Karpas-422 (cell line): ENCODE results near the gene PAXX. TPM values are rescaled to one million over a fixed set of nuclear protein-coding genes. Genes with fewer than 3 reads are reported as not detected.

Source experiments
- DNase-seq: peaks from one replicate; pipeline ENCODE4 v3.0.0-alpha.2; 2015
- H2AFZ ChIP-seq: fragments of 200-600 bp; sonication (generic); 2 replicates; pipeline ENCODE4 v1.6.1; 2014; ENCODE audit warnings: antibody characterized with exemption, low read length, mixed read lengths
- H3K27ac ChIP-seq: fragments of 200-600 bp; sonication (generic); 2 replicates; pipeline ENCODE4 v1.5.1; 2014; ENCODE audit warnings: mild to moderate bottlenecking, low read length, moderate library complexity
- H3K27me3 ChIP-seq: fragments of 200-600 bp; sonication (generic); 2 replicates; pipeline ENCODE4 v1.6.1; 2014; ENCODE audit warnings: low read length, mixed read lengths
- H3K36me3 ChIP-seq: fragments of 200-600 bp; sonication (generic); 2 replicates; pipeline ENCODE4 v1.6.1; 2014; ENCODE audit warnings: low read length, mixed read lengths; ENCODE audit not compliant: insufficient read depth
- H3K4me1 ChIP-seq: fragments of 200-600 bp; sonication (generic); 2 replicates; pipeline ENCODE4 v1.6.1; 2014; ENCODE audit warnings: mild to moderate bottlenecking, low read length, mixed read lengths
- H3K4me2 ChIP-seq: fragments of 200-600 bp; sonication (generic); 2 replicates; pipeline ENCODE4 v1.6.1; 2014; ENCODE audit warnings: low read length, low read depth, mild to moderate bottlenecking; ENCODE audit not compliant: poor library complexity, severe bottlenecking
- H3K4me3 ChIP-seq: fragments of 200-600 bp; sonication (generic); 2 replicates; pipeline ENCODE4 v1.5.1; 2014; ENCODE audit warnings: mild to moderate bottlenecking, antibody characterized with exemption, low read length, mixed read lengths
- H3K79me2 ChIP-seq: fragments of 200-600 bp; sonication (generic); 2 replicates; pipeline ENCODE4 v1.6.1; 2014; ENCODE audit warnings: mild to moderate bottlenecking, low read length, mixed read lengths
- H3K9ac ChIP-seq: fragments of 200-600 bp; sonication (generic); 2 replicates; pipeline ENCODE4 v1.6.0; 2014; ENCODE audit warnings: low read length
- H3K9me2 ChIP-seq: fragments of 200-600 bp; sonication (generic), shearing (Covaris generic); replicated peaks from 2 replicates; pipeline ENCODE4 v1.6.0; 2014; ENCODE audit warnings: mild to moderate bottlenecking, low read length, moderate library complexity; ENCODE audit not compliant: insufficient read depth
- H3K9me3 ChIP-seq: fragments of 300-700, 200-600 bp; sonication (generic); 2 replicates; pipeline ENCODE4 v1.6.1; 2014; ENCODE audit warnings: low read length, mixed read lengths
- H4K20me1 ChIP-seq: fragments of 200-600 bp; sonication (generic); 2 replicates; pipeline ENCODE4 v1.6.1; 2014; ENCODE audit warnings: mild to moderate bottlenecking, antibody characterized with exemption, low read length, low read depth; ENCODE audit not compliant: insufficient read depth
- total RNA-seq: library from RNA; depleted of rRNA; stranded (reverse); fragments of >200 nt; shearing (Covaris generic); gene quantifications from 2 replicates; pipeline ENCODE4 v1.2.3, GENCODE V29; 2014; ENCODE audit warnings: low replicate concordance; rRNA removed

The PAXX gene
- total RNA-seq, 1 experiment from 2014 or later: 20.1 TPM

DNA sequence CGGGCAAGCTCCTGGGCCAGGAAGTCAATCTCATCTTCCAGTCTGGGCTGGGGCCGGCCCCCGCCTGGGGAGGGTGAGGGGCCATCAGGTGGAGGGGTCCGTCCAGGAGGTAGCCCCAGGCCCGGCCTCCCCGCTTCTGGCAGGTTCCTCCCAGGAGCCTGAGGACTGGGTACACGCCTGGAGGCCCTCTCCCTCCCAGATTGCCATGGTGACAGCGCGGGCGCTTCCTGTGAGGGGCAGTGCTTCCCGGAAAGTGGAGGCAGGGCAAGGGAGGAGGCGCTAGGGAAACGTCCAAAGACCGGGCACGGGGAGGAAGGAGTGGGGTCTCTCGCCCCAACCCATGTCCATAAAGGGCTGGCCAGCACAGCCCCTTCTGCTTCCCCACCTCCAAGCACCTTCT, 48.9 kb downstream of the PAXX start:
- H3K9ac ChIP-seq: no peak overlapping the region
- H3K4me1 ChIP-seq: peaks cover 8% of the 10 kb centered on the region
- H3K36me3 ChIP-seq: no peaks in the 10 kb centered on the region
- H2AFZ ChIP-seq: no peak overlapping the region
- no peaks in the 10 kb centered on the region for H3K27me3 ChIP-seq
- H3K9me3 ChIP-seq: no peaks in the 10 kb centered on the region
- H4K20me1 ChIP-seq: no peaks in the 10 kb centered on the region
- no peak overlapping the region for H3K4me2 ChIP-seq
- no peaks in the 10 kb centered on the region for H3K79me2 ChIP-seq
- no peak overlapping the region for H3K27ac ChIP-seq
- H3K9me2 ChIP-seq: no peaks in the 10 kb centered on the region
- no peak overlapping the region for H3K4me3 ChIP-seq
- no peak for DNase-seq

DNA sequence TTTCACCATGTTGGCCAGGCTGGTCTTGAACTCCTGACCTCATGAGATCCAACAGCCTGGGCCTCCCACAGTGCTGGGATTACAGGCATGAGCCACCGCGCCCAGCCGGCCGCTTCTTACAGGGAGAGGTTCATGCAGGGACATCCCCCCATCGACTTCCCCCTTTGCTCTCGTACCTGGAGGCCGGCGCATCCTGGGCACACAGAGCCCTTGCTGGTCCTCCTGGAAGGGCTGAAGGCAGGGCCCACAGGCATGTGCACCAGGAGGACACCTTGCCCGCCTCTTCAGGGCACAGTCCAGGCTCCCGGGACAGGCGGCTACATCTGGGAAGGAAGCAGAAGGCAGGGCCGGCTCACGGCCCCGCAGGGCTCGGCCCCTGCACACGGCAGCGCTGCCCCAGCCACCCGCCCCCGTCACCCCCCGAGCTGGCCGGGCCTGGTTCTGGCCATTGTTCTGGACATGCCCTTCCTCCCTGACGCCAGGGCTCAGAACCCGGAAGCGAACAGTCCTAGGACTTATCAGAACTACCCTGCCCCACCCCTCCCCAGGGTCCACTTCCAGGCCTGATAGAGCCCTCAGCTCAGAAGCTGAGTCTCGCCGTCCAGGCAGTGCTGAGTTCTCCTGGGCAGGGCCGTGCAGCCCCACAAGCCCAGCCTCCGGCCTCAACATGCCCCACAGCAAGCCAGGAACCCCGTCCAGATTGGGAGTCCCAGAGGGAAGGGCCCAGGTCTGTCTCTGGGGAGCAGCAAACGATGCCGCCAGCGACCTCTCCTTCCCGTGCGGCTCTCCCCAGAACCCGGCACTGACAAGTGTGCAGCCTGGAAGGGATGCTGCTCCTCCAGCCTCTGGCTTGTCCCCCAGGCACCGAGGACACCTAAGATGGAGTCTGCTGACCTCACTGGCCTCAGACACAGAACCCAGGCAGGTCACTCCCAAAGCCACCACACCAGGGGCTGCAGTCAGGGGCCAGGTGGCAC, 50.8 kb downstream of the PAXX start:
- no peaks in the 10 kb centered on the region for H3K9me3 ChIP-seq
- H2AFZ ChIP-seq: no peak overlapping the region
- no peak overlapping the region for H3K4me3 ChIP-seq
- H3K4me1 ChIP-seq: peaks cover 8% of the 10 kb centered on the region
- H4K20me1 ChIP-seq: no peaks in the 10 kb centered on the region
- H3K9ac ChIP-seq: no peak overlapping the region
- no peaks in the 10 kb centered on the region for H3K36me3 ChIP-seq
- H3K27me3 ChIP-seq: no peaks in the 10 kb centered on the region
- DNase-seq: no peak
- H3K27ac ChIP-seq: no peak overlapping the region
- H3K9me2 ChIP-seq: no peaks in the 10 kb centered on the region
- H3K79me2 ChIP-seq: no peaks in the 10 kb centered on the region
- H3K4me2 ChIP-seq: no peak overlapping the region

Other genes starting within 250 kb of the PAXX start
- gene LCN10, start 249.5 kb upstream of the PAXX start, total RNA-seq: not detected in 2 replicates
- gene LCN6, start 243.9 kb upstream of the PAXX start, total RNA-seq: not detected in 2 replicates
- not detected in 2 replicates for gene LCN8, start 234.2 kb upstream of the PAXX start, total RNA-seq
- gene LCN15, start 227.9 kb upstream of the PAXX start, total RNA-seq: not detected in 2 replicates
- gene TMEM141, start 201.1 kb upstream of the PAXX start, total RNA-seq: 20.5 and 61.8 TPM in 2 replicates
- 1.6 TPM in 1 of 2 replicates, not detected in the other for gene CCDC183, start 196.1 kb upstream of the PAXX start, total RNA-seq
- gene RABL6, start 184.5 kb upstream of the PAXX start, total RNA-seq: 43.1 and 78.1 TPM in 2 replicates
- gene AJM1, start 149.9 kb upstream of the PAXX start, total RNA-seq: 1.9 and 5.0 TPM in 2 replicates
- 82.5 and 164 TPM in 2 replicates for gene PHPT1, start 143.0 kb upstream of the PAXX start, total RNA-seq
- gene MAMDC4, start 140.1 kb upstream of the PAXX start, total RNA-seq: 7.9 TPM in 2 replicates
- 152 and 302 TPM in 2 replicates for gene EDF1, start 126.1 kb upstream of the PAXX start, total RNA-seq
- 6.3 and 11.3 TPM in 2 replicates for gene TRAF2, start 105.9 kb upstream of the PAXX start, total RNA-seq
- 37.3 and 103 TPM in 2 replicates for gene FBXW5, start 47.7 kb upstream of the PAXX start, total RNA-seq
- gene C8G, start 47.2 kb upstream of the PAXX start, total RNA-seq: not detected in 2 replicates
- not detected in 2 replicates for gene LCN12, start 40.1 kb upstream of the PAXX start, total RNA-seq
- gene PTGDS, start 14.9 kb upstream of the PAXX start, total RNA-seq: not detected in 2 replicates
- not detected in 2 replicates for gene LCNL1, start 9.4 kb upstream of the PAXX start, total RNA-seq
- gene CLIC3, start 4.1 kb downstream of the PAXX start, total RNA-seq: not detected in 2 replicates
- 2.4 and 6.4 TPM in 2 replicates for gene ABCA2, start 35.8 kb downstream of the PAXX start, total RNA-seq
- not detected in 2 replicates for gene FUT7, start 39.7 kb downstream of the PAXX start, total RNA-seq
- not detected in 2 replicates for gene NPDC1, start 53.8 kb downstream of the PAXX start, total RNA-seq
- not detected in 2 replicates for gene ENTPD2, start 61.6 kb downstream of the PAXX start, total RNA-seq
- gene SAPCD2, start 78.1 kb downstream of the PAXX start, total RNA-seq: 18.6 and 53.2 TPM in 2 replicates
- 15.1 and 26.2 TPM in 2 replicates for gene UAP1L1, start 85.1 kb downstream of the PAXX start, total RNA-seq
- 28.9 and 58.1 TPM in 2 replicates for gene MAN1B1, start 94.6 kb downstream of the PAXX start, total RNA-seq
- 114 and 237 TPM in 2 replicates for gene DPP7, start 122.3 kb downstream of the PAXX start, total RNA-seq
- not detected in 2 replicates for gene GRIN1, start 146.7 kb downstream of the PAXX start, total RNA-seq
- gene LRRC26, start 177.6 kb downstream of the PAXX start, total RNA-seq: not detected in 2 replicates
- gene TMEM210, start 179.6 kb downstream of the PAXX start, total RNA-seq: not detected in 2 replicates
- gene ANAPC2, start 196.1 kb downstream of the PAXX start, total RNA-seq: 16.8 and 28.0 TPM in 2 replicates
- 48.9 and 101 TPM in 2 replicates for gene SSNA1, start 196.3 kb downstream of the PAXX start, total RNA-seq
- 5.7 and 15.2 TPM in 2 replicates for gene TPRN, start 208.3 kb downstream of the PAXX start, total RNA-seq
- 30.6 and 39.8 TPM in 2 replicates for gene TMEM203, start 213.2 kb downstream of the PAXX start, total RNA-seq
- gene NDOR1, start 213.3 kb downstream of the PAXX start, total RNA-seq: 7.8 and 13.1 TPM in 2 replicates
- gene RNF208, start 229.8 kb downstream of the PAXX start, total RNA-seq: 0.26 and 0.36 TPM in 2 replicates
- gene CYSRT1, start 232.8 kb downstream of the PAXX start, total RNA-seq: 0.75 and 1.2 TPM in 2 replicates
- gene RNF224, start 235.1 kb downstream of the PAXX start, total RNA-seq: 0.37 TPM in 1 of 2 replicates, not detected in the other
- not detected in 2 replicates for gene SLC34A3, start 238.5 kb downstream of the PAXX start, total RNA-seq
- gene TUBB4B, start 248.9 kb downstream of the PAXX start, total RNA-seq: 97.1 and 152 TPM in 2 replicates